DMS114 treated with DMSO at 0.1 percent for 48 hours (cell line): ENCODE data around the gene LRP1.

Experiments used
- DNase-seq: peaks from one replicate; lab custom pipeline; 2025; ENCODE audit not compliant: unreplicated experiment; lab: John Stamatoyannopoulos, UW

Gene LRP1

GRCh38 chr12:57190037-57190436, 61.8 kb downstream of the LRP1 start:
- DNase-seq, result no peak

- DNase-seq, result no peak
Observed at GRCh38 chr12:57190821-57191220, 62.5 kb downstream of the LRP1 start.

GRCh38 chr12:57191410-57191809, 63.1 kb downstream of the LRP1 start:
- no peak for DNase-seq

- DNase-seq, result no peak
Observed at GRCh38 chr12:57192920-57193319, 64.6 kb downstream of the LRP1 start.

- DNase-seq, result no peak
Observed at GRCh38 chr12:57193706-57194245, 65.5 kb downstream of the LRP1 start.

- DNase-seq, result no peak
Observed at GRCh38 chr12:57194253-57194652, 66.0 kb downstream of the LRP1 start.

GRCh38 chr12:57195186-57195585, 66.9 kb downstream of the LRP1 start:
- no peak for DNase-seq

GRCh38 chr12:57195611-57196371, 67.5 kb downstream of the LRP1 start:
- no peak for DNase-seq

- DNase-seq, result no peak
Observed at GRCh38 chr12:57196439-57196838, 68.2 kb downstream of the LRP1 start.

GRCh38 chr12:57196956-57197355, 68.7 kb downstream of the LRP1 start:
- DNase-seq, result no peak

- no peak for DNase-seq
Observed at GRCh38 chr12:57198329-57198728, 70.0 kb downstream of the LRP1 start.

- DNase-seq, result no peak
Observed at GRCh38 chr12:57199191-57199590, 70.9 kb downstream of the LRP1 start.

GRCh38 chr12:57200497-57200896, 72.2 kb downstream of the LRP1 start:
- DNase-seq, result no peak

- no peak for DNase-seq
Observed at GRCh38 chr12:57201219-57201618, 72.9 kb downstream of the LRP1 start.

GRCh38 chr12:57201631-57202030, 73.3 kb downstream of the LRP1 start:
- no peak for DNase-seq

GRCh38 chr12:57202321-57202720, 74.0 kb downstream of the LRP1 start:
- DNase-seq, result no peak

- DNase-seq, result no peak
Observed at GRCh38 chr12:57203201-57203600, 74.9 kb downstream of the LRP1 start.

GRCh38 chr12:57203791-57204190, 75.5 kb downstream of the LRP1 start:
- DNase-seq, result no peak

GRCh38 chr12:57204454-57204853, 76.2 kb downstream of the LRP1 start:
- DNase-seq, result no peak

GRCh38 chr12:57205186-57205585, 76.9 kb downstream of the LRP1 start:
- DNase-seq, result no peak

GRCh38 chr12:57205931-57206330, 77.6 kb downstream of the LRP1 start:
- DNase-seq, result no peak

GRCh38 chr12:57207731-57208630, 79.7 kb downstream of the LRP1 start:
- DNase-seq, result no peak
